ENCODE data around the gene FRMD4A. TPM values are rescaled to one million over a fixed set of nuclear protein-coding genes. Genes with fewer than 3 reads are reported as not detected.

Gene FRMD4A
- total and polyA plus RNA-seq, 11 donors = 12.2 to 58.1 (median 28.1) TPM

GRCh38 chr10:13953371-13953770 is 377.4 kb downstream of the FRMD4A start:
- Histone ChIP-seq H3K9me3 (no peaks in the 10 kb centered on the region), H3K27me3 (no peaks in the 10 kb centered on the region), H3K4me1 (peaks cover 0 to 19% (median 0%) of the 10 kb centered on the region in 12 donors), H3K36me3 (no peaks in the 10 kb centered on the region), H3K27ac (no peak overlapping the region), H3K4me3 (no peak overlapping the region)
- DNase-seq (no peak), ATAC-seq (no peak)
- WGBS, 4 donors = 82 to 94% (median 92%) methylated on average over 4 of the region's 4 CpGs
- intact Hi-C loops (cut with DNase I) = loop anchor here in 1 of 10 donors (10.0 kb wide), 1 partner anchor 159 kb away; no protein-coding TSS in a partner anchor
- TF ChIP-seq CTCF (IDR thresholded peaks at IDR 0.05) (no peak), POLR2A (IDR thresholded peaks at IDR 0.05) (no peak)

GRCh38 chr10:13950543-13950939 is 380.2 kb downstream of the FRMD4A start:
- H3K27me3 ChIP-seq = no peaks in the 10 kb centered on the region
- ATAC-seq = no peak
- H3K36me3 ChIP-seq = no peaks in the 10 kb centered on the region
- DNase-seq = no peak
- peaks cover 0 to 16% (median 4%) of the 10 kb centered on the region in 12 donors for H3K4me1 ChIP-seq
- no peaks in the 10 kb centered on the region for H3K9me3 ChIP-seq
- peak overlapping the region in 6 of 12 donors; percentile 1 to 75 (median 26) for H3K27ac ChIP-seq
- intact Hi-C loops (cut with DNase I) = loop anchor here in 1 of 10 donors (10.0 kb wide), 1 partner anchor 156 kb away; no protein-coding TSS in a partner anchor
- H3K4me3 ChIP-seq = no peak overlapping the region
- 62 to 71% (median 64%) methylated on average over 4 of the region's 4 CpGs for WGBS, 4 donors
- TF ChIP-seq CTCF (IDR thresholded peaks at IDR 0.05) (no peak), POLR2A (IDR thresholded peaks at IDR 0.05) (no peak)

- H3K4me1 ChIP-seq = peaks cover 0 to 22% (median 6%) of the 10 kb centered on the region in 12 donors
- H3K27me3 ChIP-seq = no peaks in the 10 kb centered on the region
- DNase-seq (no peak), ATAC-seq (peak in 3 of 4 donors; percentile 75 to 92 (median 89))
- WGBS, 4 donors = 57 to 81% (median 77%) methylated on average over 3 of the region's 3 CpGs
- no peaks in the 10 kb centered on the region for H3K9me3 ChIP-seq
- intact Hi-C loops (cut with DNase I) = loop anchor here in 1 of 10 donors (10.0 kb wide), 1 partner anchor 155 kb away; no protein-coding TSS in a partner anchor
- no peaks in the 10 kb centered on the region for H3K36me3 ChIP-seq
- no peak for TF ChIP-seq CTCF (IDR thresholded peaks at IDR 0.05)
- no peak for TF ChIP-seq POLR2A (IDR thresholded peaks at IDR 0.05)
- H3K4me3 ChIP-seq = no peak overlapping the region
- H3K27ac ChIP-seq = peak overlapping the region in 7 of 12 donors; percentile 6 to 75 (median 27)
Observed at GRCh38 chr10:13949844-13950542, 380.7 kb downstream of the FRMD4A start.

GRCh38 chr10:13946209-13946460 is 384.6 kb downstream of the FRMD4A start:
- intact Hi-C loops (cut with DNase I) = no loop called here
- DNase-seq (no peak), ATAC-seq (no peak)
- peaks cover 0 to 29% (median 9%) of the 10 kb centered on the region in 12 donors for H3K4me1 ChIP-seq
- peak overlapping the region in 6 of 12 donors; percentile 2 to 39 (median 21) for H3K27ac ChIP-seq
- no peaks in the 10 kb centered on the region for H3K9me3 ChIP-seq
- H3K4me3 ChIP-seq = no peak overlapping the region
- H3K36me3 ChIP-seq = no peaks in the 10 kb centered on the region
- WGBS, 4 donors = 77 to 85% (median 78%) methylated on average over 5 of the region's 5 CpGs
- no peak for TF ChIP-seq CTCF (IDR thresholded peaks at IDR 0.05)
- no peak for TF ChIP-seq POLR2A (IDR thresholded peaks at IDR 0.05)
- no peaks in the 10 kb centered on the region for H3K27me3 ChIP-seq

Measured in heart left ventricle (tissue), 16 donors.